ENCODE measurements around the gene RPGR.

DNA sequence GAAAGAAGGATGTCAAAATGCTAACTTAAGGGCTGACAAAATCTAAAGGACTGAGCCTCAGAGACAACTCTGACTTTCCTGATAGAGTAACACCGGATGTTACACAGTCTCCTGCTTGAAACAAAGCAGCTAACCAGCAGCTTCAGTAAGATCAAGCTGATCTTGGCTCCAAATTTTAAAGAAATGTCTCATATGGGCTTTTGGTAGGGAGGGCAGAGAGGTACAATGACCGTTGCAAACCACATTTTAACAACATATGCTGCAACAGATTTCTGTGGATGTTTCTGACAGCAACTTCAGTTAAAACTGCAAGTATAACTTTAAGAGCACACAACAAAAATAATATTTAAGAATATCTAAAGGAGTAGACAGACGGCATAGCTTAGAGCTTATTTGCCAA lies 9.1 kb downstream of the RPGR start:
- no peak for TF ChIP-seq YY1 (IDR thresholded peaks at IDR 0.05; ENCODE audit: insufficient read depth, insufficient read length)
- no peak for TF ChIP-seq ZNF274 (IDR thresholded peaks at IDR 0.05; ENCODE audit: low read depth, low read length)
- no peak for TF ChIP-seq SUZ12 (IDR thresholded peaks at IDR 0.05; ENCODE audit: extremely low read depth, insufficient read depth, insufficient read length)
